GM20431 (cell line): Measurements from ENCODE around the gene CAMK2A.

Experiments
- in situ Hi-C: fragments of 300-500 bp; cut with MseI, MboI; formaldehyde crosslinking; loops from one replicate; pipeline ENCODE4 v1.15.0; 2020; ENCODE audit warnings: low sequenced_read_pairs; ENCODE audit not compliant: unreplicated experiment

The CAMK2A gene

GRCh38 chr5:150286820-150287219 lies 2.8 kb downstream of the CAMK2A start:
- in situ Hi-C loops: no loop called here

GRCh38 chr5:150285114-150285513 lies 4.5 kb downstream of the CAMK2A start:
- in situ Hi-C loops: no loop called here

GRCh38 chr5:150284311-150284710 lies 5.3 kb downstream of the CAMK2A start:
- in situ Hi-C loops: no loop called here

GRCh38 chr5:150283904-150284303 lies 5.7 kb downstream of the CAMK2A start:
- in situ Hi-C loops: no loop called here

GRCh38 chr5:150281987-150282386 lies 7.6 kb downstream of the CAMK2A start:
- in situ Hi-C loops: no loop called here

- in situ Hi-C loops: no loop called here
These were observed 10.1 kb downstream of the CAMK2A start for GRCh38 chr5:150279330-150280020.

- in situ Hi-C loops: no loop called here
These were observed 10.7 kb downstream of the CAMK2A start for GRCh38 chr5:150278916-150279315.

GRCh38 chr5:150278046-150278730 lies 11.4 kb downstream of the CAMK2A start:
- in situ Hi-C loops: no loop called here

- in situ Hi-C loops: no loop called here
These were observed 12.5 kb downstream of the CAMK2A start for GRCh38 chr5:150277043-150277442.

GRCh38 chr5:150274811-150275210 lies 14.8 kb downstream of the CAMK2A start:
- in situ Hi-C loops: no loop called here

GRCh38 chr5:150272531-150272930 lies 17.0 kb downstream of the CAMK2A start:
- in situ Hi-C loops: no loop called here

GRCh38 chr5:150271923-150272322 lies 17.6 kb downstream of the CAMK2A start:
- in situ Hi-C loops: no loop called here

- in situ Hi-C loops: no loop called here
These were observed 18.3 kb downstream of the CAMK2A start for GRCh38 chr5:150271296-150271692.

GRCh38 chr5:150270541-150271295 lies 18.9 kb downstream of the CAMK2A start:
- in situ Hi-C loops: no loop called here

GRCh38 chr5:150266871-150267291 lies 22.7 kb downstream of the CAMK2A start:
- in situ Hi-C loops: no loop called here

- in situ Hi-C loops: no loop called here
These were observed 23.6 kb downstream of the CAMK2A start for GRCh38 chr5:150265870-150266383.

GRCh38 chr5:150264667-150265603 lies 24.6 kb downstream of the CAMK2A start:
- in situ Hi-C loops: no loop called here

- in situ Hi-C loops: no loop called here
These were observed 25.6 kb downstream of the CAMK2A start for GRCh38 chr5:150263801-150264621.

GRCh38 chr5:150263375-150263775 lies 26.2 kb downstream of the CAMK2A start:
- in situ Hi-C loops: no loop called here
